ENCODE results near the gene ZDHHC18.
"Not testable (repeated sequence)": the region's sequence is repeated elsewhere in the genome, so short reads cannot be mapped to it uniquely, and the experiment has no call there.

The ZDHHC18 gene

DNA sequence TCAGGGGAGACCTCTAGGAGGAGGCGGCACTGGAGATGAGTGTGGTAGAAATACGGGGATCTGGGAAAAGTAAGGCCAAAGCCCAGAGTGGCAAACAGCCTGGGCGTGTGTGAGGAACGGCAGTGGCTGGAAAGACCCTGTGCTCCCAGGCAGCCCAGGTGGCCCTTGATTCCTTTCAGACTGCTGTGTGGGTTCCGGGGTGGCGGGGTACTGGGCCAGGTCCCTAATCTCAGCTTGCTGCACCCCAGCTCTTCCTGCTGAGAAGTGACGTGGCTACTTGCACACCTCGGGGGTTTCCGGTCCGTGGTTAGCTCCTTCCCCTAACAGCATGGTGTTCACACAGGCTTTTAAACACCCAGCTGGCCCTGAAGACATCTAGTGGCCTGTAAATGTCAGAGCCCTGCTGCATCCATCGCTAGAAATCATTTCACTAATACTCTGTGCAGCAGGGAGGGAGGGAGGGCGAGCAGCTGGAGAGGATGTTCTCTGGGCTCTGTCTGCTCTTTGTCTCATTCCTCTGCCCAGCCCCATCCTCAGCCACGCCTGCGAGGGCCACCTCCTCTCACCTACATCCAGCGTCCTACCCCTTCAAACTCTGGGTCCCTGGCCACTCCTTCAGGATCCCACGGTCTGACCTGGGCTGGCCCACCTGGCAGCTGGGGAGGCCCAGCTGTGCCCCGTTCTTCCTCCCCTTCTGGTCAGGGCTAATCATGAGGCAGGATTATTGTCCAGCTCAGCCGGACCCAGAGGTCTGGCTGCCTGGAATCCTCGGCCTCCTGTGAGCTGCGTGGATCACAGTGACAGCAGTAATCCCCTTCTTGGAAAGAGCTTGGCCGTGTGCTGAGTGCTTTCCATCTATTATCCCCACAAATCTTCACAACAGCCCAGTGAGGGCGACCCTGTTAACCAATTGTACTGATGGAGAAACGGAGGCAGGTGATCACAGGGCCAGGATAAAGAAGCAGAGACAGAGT lies 7.2 kb downstream of the ZDHHC18 start:
- H3K4me3 ChIP-seq (ENCODE audit: low read length), result peak overlapping the region; percentile 57
- H3K4me2 ChIP-seq (ENCODE audit: low read length), result peak overlapping the region; percentile 80
- H3K36me3 ChIP-seq (replicated peaks; ENCODE audit: low read depth, low read length), result peaks cover 40% of the 10 kb centered on the region
- H3K9ac ChIP-seq (ENCODE audit: low read length), result peak overlapping the region; percentile 69
- H2AFZ ChIP-seq (ENCODE audit: low read depth, low read length), result no peak overlapping the region
- H3K27me3 ChIP-seq (ENCODE audit: low read depth, low read length), result no peaks in the 10 kb centered on the region
- H4K20me1 ChIP-seq (ENCODE audit: insufficient read depth, low read length), result peaks cover 7% of the 10 kb centered on the region
- H3K9me3 ChIP-seq (ENCODE audit: insufficient read depth, low read length), result no peaks in the 10 kb centered on the region
- peaks cover 30% of the 10 kb centered on the region for H3K79me2 ChIP-seq (ENCODE audit: low read length)
- TF ChIP-seq, protein P1, sequence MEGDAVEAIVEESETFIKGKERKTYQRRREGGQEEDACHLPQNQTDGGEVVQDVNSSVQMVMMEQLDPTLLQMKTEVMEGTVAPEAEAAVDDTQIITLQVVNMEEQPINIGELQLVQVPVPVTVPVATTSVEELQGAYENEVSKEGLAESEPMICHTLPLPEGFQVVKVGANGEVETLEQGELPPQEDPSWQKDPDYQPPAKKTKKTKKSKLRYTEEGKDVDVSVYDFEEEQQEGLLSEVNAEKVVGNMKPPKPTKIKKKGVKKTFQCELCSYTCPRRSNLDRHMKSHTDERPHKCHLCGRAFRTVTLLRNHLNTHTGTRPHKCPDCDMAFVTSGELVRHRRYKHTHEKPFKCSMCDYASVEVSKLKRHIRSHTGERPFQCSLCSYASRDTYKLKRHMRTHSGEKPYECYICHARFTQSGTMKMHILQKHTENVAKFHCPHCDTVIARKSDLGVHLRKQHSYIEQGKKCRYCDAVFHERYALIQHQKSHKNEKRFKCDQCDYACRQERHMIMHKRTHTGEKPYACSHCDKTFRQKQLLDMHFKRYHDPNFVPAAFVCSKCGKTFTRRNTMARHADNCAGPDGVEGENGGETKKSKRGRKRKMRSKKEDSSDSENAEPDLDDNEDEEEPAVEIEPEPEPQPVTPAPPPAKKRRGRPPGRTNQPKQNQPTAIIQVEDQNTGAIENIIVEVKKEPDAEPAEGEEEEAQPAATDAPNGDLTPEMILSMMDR (IDR thresholded peaks at IDR 0.05; ENCODE audit: low read depth, low read length), result 0 out of 2 replicates have a peak, but pooled peaks have one; percentile 7
- TF ChIP-seq EZH2phosphoT487 (IDR thresholded peaks at IDR 0.05; ENCODE audit: low read depth), result no peak
- H3K27ac ChIP-seq (ENCODE audit: low read length), result peak overlapping the region; percentile 82
- H3K4me1 ChIP-seq (ENCODE audit: low read length), result peaks cover 38% of the 10 kb centered on the region

DNA sequence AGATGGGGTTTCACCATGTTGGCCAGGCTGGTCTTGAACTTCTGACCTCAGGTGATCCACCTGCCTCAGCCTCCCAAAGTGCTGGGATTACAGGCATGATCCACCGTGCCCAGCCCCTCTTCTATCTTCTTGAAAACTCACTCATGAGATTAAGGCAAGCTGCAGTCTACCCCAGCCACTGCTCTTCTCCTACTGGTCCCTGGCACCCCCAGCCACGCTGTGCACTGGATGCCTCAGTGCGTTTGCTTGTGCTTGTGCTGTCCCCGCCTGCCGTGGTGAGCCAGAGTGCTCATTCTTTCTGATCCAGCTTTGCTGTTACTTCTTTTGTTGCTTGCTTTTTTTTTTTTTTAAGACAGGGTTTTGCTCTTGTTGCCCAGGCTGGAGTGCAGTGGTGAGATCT lies 11.2 kb downstream of the ZDHHC18 start:
- not testable (repeated sequence) for H3K27me3 ChIP-seq (ENCODE audit: low read depth, low read length); H4K20me1 ChIP-seq (ENCODE audit: insufficient read depth, low read length); H3K9me3 ChIP-seq (ENCODE audit: insufficient read depth, low read length); H2AFZ ChIP-seq (ENCODE audit: low read depth, low read length); H3K79me2 ChIP-seq (ENCODE audit: low read length); H3K4me2 ChIP-seq (ENCODE audit: low read length); H3K4me3 ChIP-seq (ENCODE audit: low read length); H3K9ac ChIP-seq (ENCODE audit: low read length)
- Histone ChIP-seq H3K27ac (ENCODE audit: low read length) (peak overlapping the region; percentile 100), H3K36me3 (replicated peaks; ENCODE audit: low read depth, low read length) (peaks cover 31% of the 10 kb centered on the region), H3K4me1 (ENCODE audit: low read length) (peaks cover 42% of the 10 kb centered on the region)

DNA sequence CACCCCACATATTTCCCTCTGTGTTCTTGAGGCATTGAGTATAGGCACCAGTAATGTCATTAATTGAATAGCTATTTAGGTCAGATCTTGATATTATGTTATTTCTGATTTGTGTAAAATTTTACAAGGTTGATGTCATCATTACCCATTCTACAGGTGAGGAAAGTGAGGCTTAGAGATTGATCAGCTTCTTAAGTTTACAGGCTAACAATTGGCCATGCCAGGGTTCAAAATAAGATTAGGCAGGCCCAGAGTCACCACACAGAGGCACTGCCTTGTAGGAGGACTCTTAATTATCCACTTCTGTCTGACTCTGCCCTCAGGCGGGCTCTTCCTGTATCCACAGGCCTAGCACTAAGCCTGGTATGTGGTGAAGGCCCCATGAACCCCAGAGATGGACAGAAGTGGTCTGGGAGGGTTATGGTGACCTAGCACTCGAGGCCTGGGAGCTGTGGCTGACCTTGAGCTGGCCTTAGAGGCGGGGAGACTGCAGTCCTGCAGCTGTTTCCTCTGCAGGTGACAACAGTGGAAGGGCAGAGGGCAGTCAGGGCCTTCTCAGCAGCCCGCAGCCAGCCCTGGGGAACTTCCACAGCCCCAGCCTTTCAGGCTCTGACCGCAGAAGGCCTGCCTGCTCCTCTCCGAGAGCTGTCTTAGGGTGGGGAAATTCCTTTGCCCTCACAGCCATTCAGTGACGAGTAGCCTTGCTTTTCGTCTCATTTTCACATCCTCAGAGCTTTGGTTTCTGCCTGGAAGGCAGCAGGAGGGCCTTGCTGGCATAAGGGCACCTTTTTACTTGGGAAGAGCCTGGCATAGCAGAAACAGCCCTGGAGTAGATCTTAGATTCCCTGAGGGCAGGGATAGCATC lies 12.2 kb downstream of the ZDHHC18 start:
- peak overlapping the region; percentile 83 for H3K4me2 ChIP-seq (ENCODE audit: low read length)
- H3K9ac ChIP-seq (ENCODE audit: low read length), result peak overlapping the region; percentile 76
- H3K27me3 ChIP-seq (ENCODE audit: low read depth, low read length), result no peaks in the 10 kb centered on the region
- peaks cover 31% of the 10 kb centered on the region for H3K4me1 ChIP-seq (ENCODE audit: low read length)
- peak overlapping the region; percentile 48; the same call in 1 of the 2 replicates for H3K4me3 ChIP-seq (ENCODE audit: low read length)
- no peaks in the 10 kb centered on the region for H3K9me3 ChIP-seq (ENCODE audit: insufficient read depth, low read length)
- no peak overlapping the region for H2AFZ ChIP-seq (ENCODE audit: low read depth, low read length)
- no peaks in the 10 kb centered on the region for H4K20me1 ChIP-seq (ENCODE audit: insufficient read depth, low read length)
- no peak for TF ChIP-seq EZH2phosphoT487 (IDR thresholded peaks at IDR 0.05; ENCODE audit: low read depth)
- TF ChIP-seq, protein P1 (IDR thresholded peaks at IDR 0.05; ENCODE audit: low read depth, low read length), result peak; percentile 28; the same call in 1 of the 2 replicates
- H3K79me2 ChIP-seq (ENCODE audit: low read length), result peaks cover 10% of the 10 kb centered on the region
- H3K36me3 ChIP-seq (replicated peaks; ENCODE audit: low read depth, low read length), result peaks cover 26% of the 10 kb centered on the region
- peak overlapping the region; percentile 100 for H3K27ac ChIP-seq (ENCODE audit: low read length)

DNA sequence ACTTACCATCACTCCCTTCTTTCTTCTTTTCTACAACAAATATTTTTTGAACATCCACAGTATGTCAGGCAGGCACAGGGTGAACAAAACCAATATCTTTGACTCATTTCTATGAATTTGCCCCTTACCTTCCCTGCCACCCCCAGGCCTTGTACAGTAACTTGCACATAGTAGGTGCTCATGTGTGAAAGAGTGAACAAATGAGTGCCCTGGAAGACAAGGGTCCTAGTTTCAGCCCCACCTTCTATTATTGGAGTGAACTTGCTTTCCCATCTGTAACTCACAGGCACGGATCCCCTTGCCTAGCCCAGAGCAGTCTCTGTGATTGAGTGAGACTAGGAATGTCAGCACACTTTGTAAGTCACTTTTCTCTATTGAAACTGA lies 12.8 kb downstream of the ZDHHC18 start:
- Histone ChIP-seq H3K9ac (ENCODE audit: low read length) (peak overlapping the region; percentile 76), H3K4me1 (ENCODE audit: low read length) (peaks cover 29% of the 10 kb centered on the region), H3K27ac (ENCODE audit: low read length) (peak overlapping the region; percentile 100), H3K79me2 (ENCODE audit: low read length) (peaks cover 10% of the 10 kb centered on the region), H3K4me3 (ENCODE audit: low read length) (peak overlapping the region; percentile 41; the same call in 1 of the 2 replicates), H3K4me2 (ENCODE audit: low read length) (peak overlapping the region; percentile 83), H2AFZ (ENCODE audit: low read depth, low read length) (no peak overlapping the region), H3K27me3 (ENCODE audit: low read depth, low read length) (no peaks in the 10 kb centered on the region), H4K20me1 (ENCODE audit: insufficient read depth, low read length) (no peaks in the 10 kb centered on the region), H3K36me3 (replicated peaks; ENCODE audit: low read depth, low read length) (peaks cover 21% of the 10 kb centered on the region), H3K9me3 (ENCODE audit: insufficient read depth, low read length) (no peaks in the 10 kb centered on the region)
- no peak for TF ChIP-seq EZH2phosphoT487 (IDR thresholded peaks at IDR 0.05; ENCODE audit: low read depth)
- TF ChIP-seq, protein P1 (IDR thresholded peaks at IDR 0.05; ENCODE audit: low read depth, low read length), result no peak

Measured in OCI-LY3 (cell line).